Iris pigment epithelial cell (primary cell): Measurements from ENCODE around the gene LRFN2.

ENCODE experiments used
- DNase-seq: peaks from one replicate; pipeline ENCODE4 v3.0.0-alpha.2; 2011; ENCODE audit warnings: low read depth

Gene LRFN2

GRCh38 chr6:40586369-40587201 is 579 bp downstream of the LRFN2 start:
- peak; percentile 17 for DNase-seq

- no peak for DNase-seq
Observed at GRCh38 chr6:40585651-40586269, 1.4 kb downstream of the LRFN2 start.

DNA sequence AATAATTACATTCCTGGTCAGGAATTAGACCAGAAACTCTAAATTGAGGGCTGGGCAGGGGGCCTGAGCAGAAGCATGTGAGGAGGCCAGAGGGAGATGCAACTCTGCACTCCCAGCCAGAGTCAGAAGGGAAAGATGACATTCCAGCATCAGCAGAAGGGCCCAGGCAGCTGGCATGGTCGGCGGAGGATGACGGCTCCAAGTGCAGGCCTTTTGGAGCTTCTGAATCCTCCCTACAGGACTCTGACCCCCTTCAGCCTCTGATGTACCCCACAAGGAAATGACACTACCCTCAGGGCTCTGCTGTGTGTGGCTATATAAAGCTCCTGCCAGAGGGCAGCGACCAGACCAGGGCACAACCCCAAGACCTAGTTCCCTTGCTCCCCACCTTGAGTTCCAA is 1.9 kb downstream of the LRFN2 start:
- no peak for DNase-seq

GRCh38 chr6:40584741-40585140 is 2.4 kb downstream of the LRFN2 start:
- DNase-seq: no peak

GRCh38 chr6:40583709-40584108 is 3.5 kb downstream of the LRFN2 start:
- no peak for DNase-seq

DNA sequence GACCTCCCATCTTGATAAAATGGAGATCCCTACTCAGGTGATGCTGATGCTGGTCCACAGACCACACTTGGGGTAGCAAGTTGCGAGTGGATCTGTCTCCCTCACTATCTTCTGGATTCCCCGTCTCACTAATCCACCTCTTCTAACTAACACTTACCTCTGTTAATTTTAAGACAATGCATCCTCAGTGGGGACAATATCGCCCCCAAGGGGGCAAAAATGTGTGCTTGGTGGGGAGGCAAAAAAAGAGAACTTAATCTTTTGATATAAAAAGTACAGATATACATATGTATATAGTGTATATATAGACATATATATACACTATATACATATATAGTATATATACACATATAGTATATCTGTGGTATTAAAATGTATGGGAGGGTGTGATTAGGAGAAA is 4.3 kb downstream of the LRFN2 start:
- DNase-seq: no peak

DNA sequence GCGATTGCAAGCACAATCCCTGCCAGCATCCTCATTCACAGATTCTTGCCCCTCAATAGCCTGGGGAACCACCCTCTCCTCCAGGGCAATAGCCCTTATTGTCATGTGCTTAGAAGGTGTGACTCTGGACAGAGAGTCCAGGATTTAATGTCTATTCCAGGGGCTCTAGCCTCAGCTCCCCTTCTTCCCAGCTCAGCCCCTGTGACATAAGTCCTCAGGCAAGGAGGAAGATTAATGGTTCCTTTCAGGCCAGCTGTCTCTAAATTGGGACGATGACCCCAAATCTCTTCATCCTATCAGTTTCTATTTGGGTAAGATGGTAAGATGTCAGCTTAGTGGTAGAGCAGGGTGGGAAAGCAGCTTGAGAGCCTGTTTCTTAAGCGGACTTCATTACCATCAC is 8.1 kb downstream of the LRFN2 start:
- no peak for DNase-seq

DNA sequence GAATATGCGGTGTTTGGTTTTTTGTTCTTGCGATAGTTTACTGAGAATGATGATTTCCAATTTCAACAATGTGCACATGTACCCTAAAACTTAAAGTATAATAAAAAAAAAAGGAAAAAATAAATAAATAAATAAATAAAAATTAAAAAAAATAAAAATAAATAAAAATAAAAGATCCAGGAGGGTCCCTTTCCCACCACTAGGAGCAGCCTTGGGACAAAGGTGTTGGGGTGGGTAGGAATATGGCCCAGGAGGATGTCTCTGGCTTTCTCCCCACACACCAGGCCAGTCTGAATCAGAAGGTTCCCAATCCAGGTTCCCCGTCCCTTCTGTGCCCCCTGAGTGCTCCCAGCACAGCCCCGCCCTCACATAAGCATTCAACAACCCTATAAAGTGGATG is 9.5 kb downstream of the LRFN2 start:
- DNase-seq: no peak

GRCh38 chr6:40573221-40573620 is 13.9 kb downstream of the LRFN2 start:
- DNase-seq: no peak

- DNase-seq: no peak
Observed at GRCh38 chr6:40569162-40569910, 17.8 kb downstream of the LRFN2 start.

- no peak for DNase-seq
Observed at GRCh38 chr6:40568062-40568708, 19.0 kb downstream of the LRFN2 start.

GRCh38 chr6:40563111-40563510 is 24.1 kb downstream of the LRFN2 start:
- no peak for DNase-seq

DNA sequence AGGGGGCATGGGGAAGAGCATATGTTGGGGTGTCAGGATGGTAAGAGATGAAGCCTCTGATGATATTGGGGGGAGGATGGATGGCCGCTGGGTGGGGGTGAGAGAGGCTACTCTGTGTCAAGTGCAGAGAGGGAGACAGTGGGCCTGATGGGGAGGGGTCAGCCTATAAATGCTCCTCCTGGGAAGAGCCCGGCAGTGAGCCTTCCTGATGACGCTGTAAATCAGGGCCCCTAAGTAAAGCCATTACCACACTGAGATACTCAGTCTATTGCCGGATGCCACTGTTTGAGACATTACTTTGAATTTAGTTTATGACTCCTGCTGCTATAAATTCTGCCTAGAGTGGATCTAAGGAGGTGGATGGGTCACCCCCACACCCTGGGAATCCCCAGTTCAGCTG is 28.1 kb downstream of the LRFN2 start:
- no peak for DNase-seq

DNA sequence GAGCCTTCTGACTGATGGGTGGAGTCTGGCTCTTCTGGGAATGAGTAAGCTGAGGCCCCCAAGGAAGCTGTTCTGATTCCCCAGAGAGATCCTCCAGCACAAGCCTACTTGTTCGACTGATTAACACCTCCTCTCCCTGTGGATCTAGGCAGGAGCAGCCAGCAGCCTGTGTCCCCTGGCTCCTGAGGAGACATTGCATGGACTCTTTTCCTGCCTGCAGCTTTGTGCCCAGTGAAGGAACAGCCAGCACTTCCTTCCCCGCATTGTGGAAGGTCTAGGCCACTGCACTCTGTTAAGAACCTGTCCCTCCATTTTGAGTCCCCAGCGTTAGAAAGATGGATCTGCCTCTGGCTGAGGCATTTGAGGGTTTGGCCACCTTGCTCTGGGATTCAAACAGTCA is 29.1 kb downstream of the LRFN2 start:
- no peak for DNase-seq

GRCh38 chr6:40556881-40557280 is 30.3 kb downstream of the LRFN2 start:
- DNase-seq: no peak

DNA sequence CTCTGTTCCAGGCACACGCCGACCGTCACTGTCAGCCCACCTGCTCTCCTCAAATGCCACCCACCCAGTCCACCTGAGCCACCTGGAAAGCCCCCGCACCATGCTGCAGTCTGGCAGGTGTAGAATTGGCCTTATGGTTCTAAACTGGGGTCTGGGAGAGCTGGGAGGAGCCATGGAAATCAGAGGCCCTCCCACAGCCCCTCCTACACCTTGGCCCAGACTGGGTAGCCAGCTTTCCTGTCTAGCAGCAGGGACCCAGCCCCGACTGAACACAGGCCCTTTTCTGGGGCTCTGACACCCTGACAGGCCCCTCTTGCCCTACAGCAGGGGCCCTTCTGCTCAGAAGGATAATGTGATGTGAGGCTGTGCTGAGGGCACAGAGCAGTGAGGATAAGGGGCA is 31.1 kb downstream of the LRFN2 start:
- no peak for DNase-seq

GRCh38 chr6:40555092-40555491 is 32.1 kb downstream of the LRFN2 start:
- no peak for DNase-seq

DNA sequence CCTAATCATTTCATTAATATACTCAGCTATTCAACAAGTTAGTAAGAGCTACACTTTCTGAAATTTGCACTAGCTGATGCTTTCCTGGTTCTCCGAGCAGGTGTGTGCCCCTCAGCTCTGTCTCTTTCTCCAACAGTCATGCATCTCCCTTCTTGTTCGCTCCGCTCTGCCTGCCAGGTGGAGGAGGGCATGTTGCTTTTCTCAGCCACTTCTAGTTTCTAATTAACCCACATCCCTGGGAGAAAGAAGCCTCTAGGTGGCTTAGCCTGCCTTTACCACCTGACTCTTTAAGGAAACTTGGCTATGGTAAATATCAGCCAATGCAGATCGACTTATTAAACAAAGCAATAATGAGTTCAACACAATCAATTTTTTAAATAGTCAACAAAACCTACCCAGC is 34.2 kb downstream of the LRFN2 start:
- DNase-seq: no peak

GRCh38 chr6:40551966-40552505 is 35.1 kb downstream of the LRFN2 start:
- no peak for DNase-seq

DNA sequence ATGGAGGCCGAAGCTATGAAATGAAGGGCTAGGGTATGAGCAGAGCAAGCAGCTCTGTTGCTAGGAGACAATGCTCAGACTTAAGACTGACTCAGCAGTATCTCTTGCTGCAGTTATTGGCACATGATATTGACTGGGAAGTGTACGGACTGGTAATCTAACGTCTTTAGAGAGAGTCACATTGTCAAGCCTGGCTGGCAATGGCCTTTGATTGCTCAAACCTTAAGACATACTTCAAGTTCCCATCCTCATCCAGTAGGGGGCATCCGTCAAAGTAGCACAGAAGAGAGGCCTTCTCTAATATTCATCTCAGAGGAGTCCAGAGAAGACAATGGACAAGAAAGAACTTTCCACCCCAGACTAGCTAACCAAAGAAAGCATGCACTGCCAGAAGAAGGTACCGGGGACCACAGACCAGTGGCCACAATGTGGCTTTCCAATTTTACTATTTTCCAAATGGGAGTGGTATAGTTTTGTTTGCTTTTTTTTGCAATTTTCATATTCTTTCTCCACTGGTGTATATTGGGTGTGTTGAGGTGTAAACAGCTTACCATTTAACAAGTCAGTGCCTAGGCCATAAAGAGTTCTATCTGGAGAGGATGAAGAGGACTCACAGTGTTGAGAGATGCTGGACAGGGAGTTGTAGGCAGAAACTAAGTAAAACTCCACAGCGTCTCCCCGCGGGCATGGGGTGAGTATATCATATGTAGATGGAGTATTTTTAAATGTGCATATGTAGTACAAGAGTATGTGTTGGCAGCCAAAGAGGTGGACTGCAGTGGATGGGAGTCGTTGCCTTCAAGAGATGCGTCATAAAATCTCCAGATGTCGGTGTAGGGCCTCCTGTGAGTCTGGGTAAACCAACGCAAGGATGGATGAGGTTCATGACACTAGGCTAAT is 36.7 kb downstream of the LRFN2 start:
- DNase-seq: peak; percentile 41

DNA sequence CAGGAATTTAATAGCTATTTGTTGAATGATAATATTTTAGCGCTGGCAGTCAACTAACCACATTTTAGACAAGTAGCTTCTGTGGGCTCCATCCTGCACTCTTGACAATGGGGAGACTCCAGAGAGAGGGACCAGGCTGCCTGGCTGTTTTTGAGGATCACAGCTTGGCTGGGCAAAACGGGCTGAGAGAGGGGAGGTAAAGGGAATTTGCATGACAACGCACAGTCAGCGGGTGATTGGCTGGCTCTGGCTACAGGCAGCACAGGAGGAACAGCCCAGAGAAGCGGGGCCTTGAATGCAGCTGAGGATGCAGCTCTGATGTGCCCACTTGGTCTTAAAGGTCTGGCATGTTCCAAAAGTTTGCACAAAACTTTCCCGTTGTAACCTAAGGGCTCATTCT is 41.2 kb downstream of the LRFN2 start:
- no peak for DNase-seq
